Measurements from ENCODE around the gene ABCA7. TPM values are rescaled to one million over a fixed set of nuclear protein-coding genes. Genes with fewer than 3 reads are reported as not detected.

The ABCA7 gene
- polyA plus RNA-seq, 12 donors, result 7.1 to 23.7 (median 18.2) TPM; not detected in 1

GRCh38 chr19:1038978-1039645 is 795 bp upstream of the ABCA7 start:
- DNase-seq, result no peak

GRCh38 chr19:1040476-1041271 is 767 bp downstream of the ABCA7 start:
- peak; percentile 82 for DNase-seq

- no peak for DNase-seq
These were observed 1.4 kb downstream of the ABCA7 start for GRCh38 chr19:1041272-1041834.

- DNase-seq, result no peak
These were observed 2.2 kb downstream of the ABCA7 start for GRCh38 chr19:1041835-1042685.

- no peak for DNase-seq
These were observed 3.0 kb downstream of the ABCA7 start for GRCh38 chr19:1042689-1043511.

- no peak for DNase-seq
These were observed 5.3 kb downstream of the ABCA7 start for GRCh38 chr19:1045247-1045603.

- DNase-seq, result no peak
These were observed 6.3 kb downstream of the ABCA7 start for GRCh38 chr19:1046117-1046626.

GRCh38 chr19:1046836-1047695 is 7.2 kb downstream of the ABCA7 start:
- no peak for DNase-seq

GRCh38 chr19:1047696-1048147 is 7.8 kb downstream of the ABCA7 start:
- DNase-seq, result no peak

- no peak for DNase-seq
These were observed 9.2 kb downstream of the ABCA7 start for GRCh38 chr19:1049106-1049505.

- no peak for DNase-seq
These were observed 9.9 kb downstream of the ABCA7 start for GRCh38 chr19:1049800-1050199.

GRCh38 chr19:1050989-1051788 is 11.3 kb downstream of the ABCA7 start:
- DNase-seq, result no peak

- DNase-seq, result no peak
These were observed 11.9 kb downstream of the ABCA7 start for GRCh38 chr19:1051791-1052190.

- no peak for DNase-seq
These were observed 12.6 kb downstream of the ABCA7 start for GRCh38 chr19:1052349-1052975.

- DNase-seq, result no peak
These were observed 13.5 kb downstream of the ABCA7 start for GRCh38 chr19:1053176-1054101.

GRCh38 chr19:1054102-1055027 is 14.5 kb downstream of the ABCA7 start:
- DNase-seq, result no peak

All from muscle of arm (tissue), 12 donors.